H54 (cell line): ENCODE measurements around the gene GPR141.
A peak's percentile ranks its signal among the peaks of the same experiment; 100 is the strongest.

Source experiments
- DNase-seq: peaks from one replicate; pipeline ENCODE4 v3.0.0; 2011; ENCODE audit warnings: low spot score, mixed read lengths; ENCODE audit not compliant: insufficient read length
- FAIRE-seq: peaks from 3 replicates; lab custom pipeline; 2011; peaks lifted over from hg19 to GRCh38; lab: Jason Lieb, UNC
- POLR2A ChIP-seq: IDR thresholded peaks from 2 replicates; pipeline ENCODE4 v1.6.1; 2011; ENCODE audit warnings: low read depth, mild to moderate bottlenecking, low read length

Gene GPR141

DNA sequence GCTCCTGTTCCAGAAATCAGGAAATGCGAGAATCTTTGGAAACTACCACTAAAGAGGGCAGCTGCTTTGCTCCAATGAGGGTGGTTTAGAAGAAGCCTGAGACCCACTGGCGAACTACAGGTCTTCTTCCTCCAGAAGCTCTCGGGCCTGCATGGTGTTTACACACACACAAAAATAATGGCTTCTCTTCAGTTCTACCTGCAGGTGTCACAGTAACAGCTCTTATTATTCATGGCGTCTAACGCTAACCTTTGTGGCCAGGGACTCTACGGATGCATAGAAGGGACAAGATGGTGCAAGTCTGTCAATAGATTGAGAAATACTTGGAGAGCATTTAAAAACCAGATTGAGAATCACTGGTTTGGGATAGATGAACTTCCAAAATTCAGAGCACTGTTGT is 22.4 kb downstream of the GPR141 start:
- FAIRE-seq: no peak
- no peak for TF ChIP-seq POLR2A
- no peak for DNase-seq

DNA sequence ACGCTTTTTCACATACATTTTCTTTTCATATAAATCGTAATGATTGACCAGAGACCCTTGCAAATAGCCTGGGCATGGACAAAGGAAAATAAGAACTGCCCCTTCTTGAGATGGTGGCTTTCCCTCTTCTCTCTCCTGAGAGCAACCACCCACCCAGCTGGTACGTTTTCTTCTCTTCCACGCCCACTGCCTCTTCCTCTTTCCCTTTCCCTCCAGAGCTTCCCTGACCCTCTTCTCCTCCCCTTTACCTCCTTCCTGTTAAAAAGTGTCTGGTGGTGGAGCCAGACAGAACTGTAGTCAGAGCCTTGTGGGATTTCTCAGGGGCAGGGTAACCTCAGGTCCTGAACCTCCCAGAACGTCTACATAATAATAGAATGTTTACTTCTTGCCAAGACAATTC is 23.2 kb downstream of the GPR141 start:
- FAIRE-seq (no peak), DNase-seq (no peak)
- TF ChIP-seq POLR2A: no peak

DNA sequence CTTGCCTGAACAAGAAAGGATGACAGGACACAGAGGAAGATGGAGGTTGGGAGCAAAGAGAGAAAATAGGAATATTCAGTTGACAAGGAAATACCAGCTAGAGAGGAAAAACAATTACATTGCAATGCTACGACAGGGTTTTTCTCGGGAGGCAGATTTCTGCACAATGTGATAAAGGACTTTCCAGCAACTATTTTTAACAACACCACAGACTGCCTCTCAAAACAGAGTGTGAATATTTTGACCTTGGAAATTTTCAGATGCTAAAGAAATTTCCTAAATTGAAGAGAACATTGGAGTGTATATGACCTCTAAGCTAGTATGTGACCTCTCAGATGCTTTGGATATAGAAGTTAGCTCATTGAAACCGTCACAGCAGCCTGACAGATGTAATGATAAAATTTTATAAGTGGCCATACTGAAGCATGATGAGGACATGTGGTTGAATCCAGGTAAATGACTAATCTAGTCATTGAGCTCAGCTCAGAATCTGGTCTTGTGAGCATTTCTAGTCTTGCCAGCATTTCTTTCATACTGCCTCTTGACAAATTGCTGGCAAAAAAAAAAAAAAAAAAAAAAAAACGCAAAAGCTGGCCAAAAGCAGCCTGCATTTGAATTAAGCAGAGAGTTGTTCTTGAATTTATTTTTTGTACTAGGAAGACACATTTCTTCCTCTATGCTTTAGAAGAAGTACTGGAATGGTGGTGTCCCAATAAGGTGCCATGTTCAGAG is 24.4 kb downstream of the GPR141 start:
- FAIRE-seq: no peak
- no peak for DNase-seq
- no peak for TF ChIP-seq POLR2A

DNA sequence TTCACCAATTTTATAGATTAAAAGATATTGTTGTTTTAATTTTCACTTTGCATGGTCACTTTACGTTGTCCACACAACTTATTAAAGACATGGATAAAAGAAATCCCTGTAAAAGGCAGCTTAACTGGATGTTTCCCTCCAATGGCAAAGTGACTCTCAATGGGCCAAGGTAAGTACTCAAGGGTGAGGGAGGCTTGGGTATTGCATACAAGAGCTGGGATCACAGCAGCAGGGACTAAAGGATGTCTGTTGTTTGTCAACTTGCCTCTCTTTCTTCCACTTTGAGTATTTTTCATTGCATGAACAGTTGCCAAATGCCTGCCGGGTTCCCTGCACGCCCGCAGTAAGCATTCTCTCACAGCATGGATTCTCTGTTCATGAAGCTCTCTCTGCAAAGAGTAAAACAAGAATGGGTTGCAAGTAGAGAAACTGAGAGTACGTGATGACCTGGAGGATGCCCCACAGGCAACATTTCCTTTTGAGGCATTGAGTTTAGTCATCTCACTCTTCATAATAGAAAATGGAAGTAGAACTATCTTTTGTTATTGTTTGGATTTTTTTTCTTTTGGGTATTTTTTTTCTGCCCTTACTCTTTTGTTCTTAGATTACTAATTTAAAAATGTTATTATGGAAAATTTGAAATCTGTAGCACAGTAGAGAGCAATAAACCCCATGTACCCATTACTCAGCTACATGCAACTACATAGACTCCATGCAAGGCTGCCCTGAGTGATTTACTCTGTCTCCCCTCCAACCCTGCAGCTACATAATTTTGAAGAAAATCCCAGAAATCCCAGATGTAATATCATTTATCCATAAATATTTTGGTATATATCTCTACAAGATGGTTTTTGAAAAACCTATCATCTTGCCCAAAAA is 26.3 kb downstream of the GPR141 start:
- FAIRE-seq (no peak), DNase-seq (no peak)
- TF ChIP-seq POLR2A: no peak

DNA sequence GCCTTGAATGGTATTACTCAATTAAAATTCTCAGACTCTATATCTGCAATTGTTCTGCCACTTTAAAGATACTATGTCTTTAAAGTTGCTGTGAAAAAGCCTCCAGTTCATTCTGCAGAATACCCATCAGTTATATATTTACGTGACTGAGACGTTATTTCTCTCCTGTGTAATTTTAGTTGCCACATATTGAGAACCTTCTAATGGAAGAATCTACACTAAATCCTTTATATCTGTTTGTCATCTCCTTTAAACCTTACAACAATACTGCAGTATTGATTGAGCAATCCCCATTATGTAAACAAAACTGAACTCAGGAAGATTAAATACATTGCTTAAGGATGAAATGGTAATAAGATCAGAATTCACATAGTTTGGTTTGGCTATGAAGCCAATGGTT is 30.0 kb downstream of the GPR141 start:
- DNase-seq: no peak
- no peak for FAIRE-seq
- no peak for TF ChIP-seq POLR2A

DNA sequence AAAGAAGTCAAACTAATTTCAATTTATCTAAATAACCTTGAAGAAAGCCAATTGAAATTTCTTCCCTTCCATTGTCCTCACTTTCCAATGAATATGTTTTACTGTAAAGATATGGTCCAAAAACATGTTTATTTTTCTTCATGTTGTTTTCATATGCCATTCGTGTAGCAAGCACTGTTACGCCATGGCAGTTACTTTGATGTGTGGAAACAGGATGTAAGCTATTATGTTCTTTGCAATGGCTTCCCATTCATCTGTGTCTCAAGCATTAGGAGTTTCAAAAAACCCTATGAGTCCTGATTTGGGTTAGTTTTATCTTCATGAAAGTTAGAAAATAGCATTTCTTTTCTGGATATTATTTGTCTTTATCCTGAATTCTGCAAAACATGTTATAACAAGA is 31.0 kb downstream of the GPR141 start:
- no peak for TF ChIP-seq POLR2A
- no peak for FAIRE-seq
- no peak for DNase-seq

DNA sequence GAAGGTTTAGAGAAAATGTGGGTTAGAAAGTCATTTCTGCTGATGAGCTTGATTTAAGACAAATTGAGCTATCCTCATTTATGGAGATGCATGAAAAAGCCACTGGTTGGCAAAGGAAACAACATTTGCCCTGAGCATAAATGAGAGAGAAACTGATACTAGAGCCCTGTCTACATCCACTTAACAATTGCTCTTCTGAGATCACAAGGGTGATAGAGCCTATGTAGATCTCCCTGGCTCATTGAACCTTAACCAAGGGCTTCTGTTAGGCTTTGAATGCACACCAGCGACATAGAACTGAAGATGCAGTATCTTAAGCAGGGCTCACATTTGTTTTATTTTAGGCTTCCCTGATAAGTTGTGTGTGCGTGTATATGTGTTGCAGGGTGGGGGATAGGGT is 35.0 kb downstream of the GPR141 start:
- no peak for FAIRE-seq
- no peak for DNase-seq
- TF ChIP-seq POLR2A: no peak

DNA sequence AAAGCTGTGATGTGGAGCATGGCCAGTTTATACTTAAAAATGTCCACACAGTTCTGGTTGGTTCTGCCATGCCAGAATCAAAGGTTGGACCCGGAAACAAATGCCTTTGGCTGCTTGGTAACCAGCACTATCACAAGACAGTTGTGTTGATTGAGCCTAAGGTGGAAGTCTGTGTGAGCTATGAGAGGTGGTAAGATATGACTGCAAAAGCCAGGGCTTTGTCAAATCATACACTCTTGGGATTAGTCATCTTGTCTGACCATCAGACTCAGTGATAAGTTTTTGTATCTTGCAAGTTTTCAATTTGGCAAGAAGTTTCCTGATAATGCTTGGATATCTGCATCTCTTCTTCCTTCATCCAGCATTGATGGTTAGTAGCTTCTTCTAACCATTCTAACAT is 35.5 kb downstream of the GPR141 start:
- TF ChIP-seq POLR2A: no peak
- no peak for FAIRE-seq
- DNase-seq: no peak

DNA sequence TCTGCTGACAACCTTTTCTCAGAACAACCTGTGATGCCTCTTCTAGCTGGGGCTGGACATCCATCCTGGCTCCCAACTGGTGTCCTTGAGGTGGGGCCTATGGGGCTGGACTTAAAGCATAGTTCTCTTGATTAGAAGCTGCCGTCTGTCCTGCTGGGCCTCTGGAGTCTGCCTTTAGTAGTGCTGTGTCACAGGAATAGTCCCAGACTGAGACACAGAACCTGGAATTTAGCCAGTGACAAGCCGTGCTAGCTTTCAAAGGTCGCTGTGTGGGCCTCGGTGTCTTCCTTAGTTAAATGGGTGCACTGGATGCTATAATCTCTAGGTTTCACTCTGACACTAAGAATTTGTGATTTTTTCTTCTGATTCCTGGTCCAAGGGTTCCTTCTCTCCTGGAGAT is 41.2 kb downstream of the GPR141 start:
- FAIRE-seq (no peak), DNase-seq (no peak)
- TF ChIP-seq POLR2A: no peak

DNA sequence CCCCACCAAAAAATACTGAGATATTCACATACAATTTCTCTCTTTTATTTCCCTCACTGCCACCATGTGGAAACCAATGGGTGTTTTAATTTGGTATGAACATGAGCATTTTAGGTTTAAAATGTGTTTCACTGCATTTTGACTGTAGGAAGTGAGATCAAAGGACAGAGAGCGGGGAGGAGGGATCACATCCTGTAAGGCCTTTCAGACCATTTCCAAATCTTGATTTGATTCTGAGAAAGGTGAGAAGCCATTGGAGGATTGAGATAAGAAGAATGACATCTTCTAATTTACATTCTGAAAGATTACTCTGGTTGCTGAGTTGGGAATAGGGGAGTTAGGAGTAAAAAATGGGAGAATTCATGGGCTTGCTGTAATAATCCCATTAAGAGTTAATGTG is 42.5 kb downstream of the GPR141 start:
- no peak for TF ChIP-seq POLR2A
- no peak for FAIRE-seq
- no peak for DNase-seq

DNA sequence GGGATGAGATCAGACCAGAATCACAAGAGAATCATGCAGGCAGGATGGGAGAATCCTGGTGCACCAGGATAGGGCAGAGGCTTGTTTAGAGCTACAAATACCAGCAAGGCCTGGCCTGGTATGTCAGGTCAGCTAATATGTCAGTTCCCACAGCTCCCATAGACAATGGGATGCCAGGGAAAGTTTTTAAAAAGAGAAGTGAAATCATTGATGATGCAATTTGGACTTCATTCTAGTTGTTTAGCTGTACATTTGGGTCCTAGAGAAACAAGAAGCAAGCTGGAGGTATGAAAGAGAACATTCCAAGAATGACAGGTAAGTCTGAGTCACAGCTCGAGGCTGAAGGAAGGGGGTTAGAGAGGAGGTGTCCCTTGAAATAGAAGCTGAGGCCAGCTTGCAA is 45.2 kb downstream of the GPR141 start:
- DNase-seq: no peak
- TF ChIP-seq POLR2A: no peak
- no peak for FAIRE-seq

DNA sequence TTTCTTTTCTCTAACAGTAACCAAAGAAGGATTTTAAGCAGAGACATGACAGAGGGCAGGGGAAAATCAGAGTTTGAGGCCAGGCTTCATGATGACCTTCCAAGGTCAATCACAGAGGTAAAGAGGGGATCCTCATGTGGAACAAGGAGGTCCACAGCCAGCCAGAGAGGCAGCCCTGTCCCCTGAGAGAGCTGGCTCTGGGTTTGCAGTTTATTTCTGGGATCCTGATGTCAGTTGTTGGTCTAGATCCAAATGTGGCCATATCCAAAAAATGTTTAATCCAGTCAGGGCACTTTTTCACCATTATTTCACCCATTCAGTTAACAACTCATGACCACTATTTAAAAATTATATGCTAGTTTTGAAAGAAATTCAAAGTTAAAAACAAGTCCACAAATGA is 45.6 kb downstream of the GPR141 start:
- no peak for FAIRE-seq
- no peak for TF ChIP-seq POLR2A
- DNase-seq: no peak

DNA sequence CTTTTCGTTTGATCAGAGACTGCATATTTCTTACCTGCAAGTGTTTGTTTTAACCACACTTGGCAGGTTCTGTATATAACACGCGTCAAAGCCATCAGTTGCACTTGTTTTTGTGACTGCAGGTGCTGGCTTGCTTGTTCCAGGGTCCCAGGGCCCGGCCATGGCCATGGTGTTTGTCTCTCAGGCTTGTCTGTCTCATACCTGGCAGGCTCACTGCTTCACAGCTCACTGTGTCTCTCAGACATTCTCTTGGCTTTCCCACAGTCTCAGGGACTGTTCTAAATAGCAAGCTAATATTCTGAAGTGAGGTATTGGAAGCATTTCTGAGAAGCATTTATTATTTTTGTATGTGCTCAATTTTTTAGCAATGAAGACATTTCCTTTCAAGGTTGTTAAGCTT is 46.9 kb downstream of the GPR141 start:
- no peak for TF ChIP-seq POLR2A
- DNase-seq (no peak), FAIRE-seq (no peak)

DNA sequence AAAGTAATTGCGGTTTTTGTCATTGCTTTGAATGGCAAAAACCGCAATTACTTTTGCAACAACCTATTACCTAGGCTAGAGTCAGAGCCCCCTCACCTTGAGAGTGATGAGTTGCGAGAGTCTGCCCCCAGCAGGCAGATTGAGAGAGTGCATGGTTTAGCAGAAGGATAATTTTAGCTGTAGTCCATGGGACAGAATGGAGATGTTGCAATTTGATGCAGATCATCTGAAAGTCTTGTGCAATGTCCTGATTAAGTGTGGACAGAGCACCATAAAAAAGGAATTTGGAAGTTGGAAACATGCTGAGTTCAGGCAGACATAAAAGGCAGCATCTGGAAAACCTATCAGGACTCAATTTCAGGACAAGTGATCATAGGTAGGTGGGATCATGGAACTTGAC is 48.7 kb downstream of the GPR141 start:
- DNase-seq (peak; percentile 14), FAIRE-seq (no peak)
- TF ChIP-seq POLR2A: no peak

DNA sequence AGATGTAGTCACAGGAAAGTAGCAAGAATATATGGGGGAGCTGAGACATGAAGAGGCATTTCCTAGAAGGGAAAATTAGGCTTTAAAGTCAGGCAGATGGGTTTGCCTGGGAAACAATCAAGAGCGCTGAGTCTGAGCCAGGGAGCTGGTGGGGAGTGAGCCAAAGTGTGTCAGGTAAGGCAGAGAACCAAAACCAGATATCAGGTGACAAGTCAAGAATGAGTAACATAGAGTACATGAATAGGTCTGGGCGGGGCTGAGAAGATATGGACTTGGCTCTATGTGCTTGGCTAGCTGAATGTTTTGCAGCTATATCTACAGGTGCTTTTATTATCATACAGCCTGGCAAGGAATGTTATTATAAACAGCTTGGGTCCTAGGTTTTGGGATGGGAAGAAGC is 49.3 kb downstream of the GPR141 start:
- DNase-seq (no peak), FAIRE-seq (no peak)
- TF ChIP-seq POLR2A: no peak

DNA sequence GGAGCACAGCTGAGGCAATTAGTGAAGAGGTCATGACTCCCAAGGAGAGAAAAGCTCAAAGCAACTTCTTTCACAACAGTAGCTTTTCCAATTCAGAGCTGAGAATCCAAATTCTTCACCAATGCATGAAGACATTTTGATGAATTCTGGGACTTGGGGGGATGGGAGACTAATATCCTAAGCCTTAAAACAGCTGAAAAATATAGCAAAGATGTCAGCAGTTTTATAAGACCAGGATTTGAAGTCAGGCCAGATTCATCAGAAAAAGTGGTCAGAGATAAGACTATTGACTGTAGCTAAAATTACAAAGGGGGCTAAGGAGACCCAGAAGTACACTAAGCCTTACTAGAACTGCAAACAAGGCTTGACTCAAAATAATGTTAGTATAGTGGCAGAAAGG is 51.6 kb downstream of the GPR141 start:
- DNase-seq (no peak), FAIRE-seq (no peak)
- TF ChIP-seq POLR2A: no peak
